GM13977 (cell line): ENCODE data around the gene MSANTD1.

Experiments
- DNase-seq: peaks from one replicate; pipeline ENCODE4 v3.0.0; 2012; ENCODE audit warnings: low spot score
- in situ Hi-C: fragments of 300-500 bp; cut with MboI; formaldehyde crosslinking; loops from one replicate; pipeline ENCODE4 v1.12.0; 2022; ENCODE audit warnings: low sequenced_read_pairs, low pct_unique_long_range_greater_than_20kb, mixed read lengths, inconsistent platforms; ENCODE audit not compliant: unreplicated experiment
- TF ChIP-seq, protein P1 (sequence below): IDR thresholded peaks from 2 replicates; pipeline ENCODE4 v1.5.1; 2012; ENCODE audit warnings: mild to moderate bottlenecking, control low read depth; ENCODE audit not compliant: insufficient read depth; ENCODE audit errors: extremely low read depth, missing control alignments

Gene MSANTD1

DNA sequence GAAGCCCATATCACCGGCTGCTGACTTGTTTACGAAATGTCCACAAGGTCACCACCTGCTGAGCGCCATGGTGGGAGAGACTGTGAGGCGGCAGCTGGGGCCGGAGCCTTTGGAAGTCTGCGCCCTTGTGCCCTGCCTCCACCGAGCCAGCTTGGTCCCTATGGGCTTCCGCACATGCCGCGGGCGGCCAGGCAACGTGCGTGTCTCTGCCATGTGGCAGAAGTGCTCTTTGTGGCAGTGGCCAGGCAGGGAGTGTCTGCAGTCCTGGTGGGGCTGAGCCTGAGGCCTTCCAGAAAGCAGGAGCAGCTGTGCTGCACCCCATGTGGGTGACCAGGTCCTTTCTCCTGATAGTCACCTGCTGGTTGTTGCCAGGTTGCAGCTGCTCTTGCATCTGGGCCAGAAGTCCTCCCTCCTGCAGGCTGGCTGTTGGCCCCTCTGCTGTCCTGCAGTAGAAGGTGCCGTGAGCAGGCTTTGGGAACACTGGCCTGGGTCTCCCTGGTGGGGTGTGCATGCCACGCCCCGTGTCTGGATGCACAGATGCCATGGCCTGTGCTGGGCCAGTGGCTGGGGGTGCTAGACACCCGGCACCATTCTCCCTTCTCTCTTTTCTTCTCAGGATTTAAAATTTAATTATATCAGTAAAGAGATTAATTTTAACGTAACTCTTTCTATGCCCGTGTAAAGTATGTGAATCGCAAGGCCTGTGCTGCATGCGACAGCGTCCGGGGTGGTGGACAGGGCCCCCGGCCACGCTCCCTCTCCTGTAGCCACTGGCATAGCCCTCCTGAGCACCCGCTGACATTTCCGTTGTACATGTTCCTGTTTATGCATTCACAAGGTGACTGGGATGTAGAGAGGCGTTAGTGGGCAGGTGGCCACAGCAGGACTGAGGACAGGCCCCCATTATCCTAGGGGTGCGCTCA, 8.7 kb upstream of the MSANTD1 start:
- TF ChIP-seq, protein P1, sequence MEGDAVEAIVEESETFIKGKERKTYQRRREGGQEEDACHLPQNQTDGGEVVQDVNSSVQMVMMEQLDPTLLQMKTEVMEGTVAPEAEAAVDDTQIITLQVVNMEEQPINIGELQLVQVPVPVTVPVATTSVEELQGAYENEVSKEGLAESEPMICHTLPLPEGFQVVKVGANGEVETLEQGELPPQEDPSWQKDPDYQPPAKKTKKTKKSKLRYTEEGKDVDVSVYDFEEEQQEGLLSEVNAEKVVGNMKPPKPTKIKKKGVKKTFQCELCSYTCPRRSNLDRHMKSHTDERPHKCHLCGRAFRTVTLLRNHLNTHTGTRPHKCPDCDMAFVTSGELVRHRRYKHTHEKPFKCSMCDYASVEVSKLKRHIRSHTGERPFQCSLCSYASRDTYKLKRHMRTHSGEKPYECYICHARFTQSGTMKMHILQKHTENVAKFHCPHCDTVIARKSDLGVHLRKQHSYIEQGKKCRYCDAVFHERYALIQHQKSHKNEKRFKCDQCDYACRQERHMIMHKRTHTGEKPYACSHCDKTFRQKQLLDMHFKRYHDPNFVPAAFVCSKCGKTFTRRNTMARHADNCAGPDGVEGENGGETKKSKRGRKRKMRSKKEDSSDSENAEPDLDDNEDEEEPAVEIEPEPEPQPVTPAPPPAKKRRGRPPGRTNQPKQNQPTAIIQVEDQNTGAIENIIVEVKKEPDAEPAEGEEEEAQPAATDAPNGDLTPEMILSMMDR = no peak
- no peak for DNase-seq
- in situ Hi-C loops = no loop called here

DNA sequence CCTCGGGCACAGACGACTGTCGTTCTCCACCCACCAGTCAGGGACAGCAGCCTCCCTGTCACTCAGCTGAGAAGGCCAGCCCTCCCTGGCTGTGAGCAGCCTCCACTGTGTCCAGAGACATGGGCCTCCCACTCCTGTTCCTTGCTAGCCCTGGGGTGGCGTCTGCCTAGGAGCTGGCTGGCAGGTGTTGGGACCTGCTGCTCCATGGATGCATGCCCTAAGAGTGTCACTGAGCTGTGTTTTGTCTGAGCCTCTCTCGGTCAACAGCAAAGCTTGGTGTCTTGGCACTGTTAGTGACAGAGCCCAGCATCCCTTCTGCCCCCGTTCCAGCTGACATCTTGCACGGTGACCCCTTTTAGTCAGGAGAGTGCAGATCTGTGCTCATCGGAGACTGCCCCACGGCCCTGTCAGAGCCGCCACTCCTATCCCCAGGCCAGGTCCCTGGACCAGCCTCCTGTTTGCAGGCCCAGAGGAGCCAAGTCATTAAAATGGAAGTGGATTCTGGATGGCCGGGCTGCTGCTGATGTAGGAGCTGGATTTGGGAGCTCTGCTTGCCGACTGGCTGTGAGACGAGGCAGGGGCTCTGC, 7.9 kb upstream of the MSANTD1 start:
- TF ChIP-seq, protein P1 = no peak
- in situ Hi-C loops = no loop called here
- no peak for DNase-seq

DNA sequence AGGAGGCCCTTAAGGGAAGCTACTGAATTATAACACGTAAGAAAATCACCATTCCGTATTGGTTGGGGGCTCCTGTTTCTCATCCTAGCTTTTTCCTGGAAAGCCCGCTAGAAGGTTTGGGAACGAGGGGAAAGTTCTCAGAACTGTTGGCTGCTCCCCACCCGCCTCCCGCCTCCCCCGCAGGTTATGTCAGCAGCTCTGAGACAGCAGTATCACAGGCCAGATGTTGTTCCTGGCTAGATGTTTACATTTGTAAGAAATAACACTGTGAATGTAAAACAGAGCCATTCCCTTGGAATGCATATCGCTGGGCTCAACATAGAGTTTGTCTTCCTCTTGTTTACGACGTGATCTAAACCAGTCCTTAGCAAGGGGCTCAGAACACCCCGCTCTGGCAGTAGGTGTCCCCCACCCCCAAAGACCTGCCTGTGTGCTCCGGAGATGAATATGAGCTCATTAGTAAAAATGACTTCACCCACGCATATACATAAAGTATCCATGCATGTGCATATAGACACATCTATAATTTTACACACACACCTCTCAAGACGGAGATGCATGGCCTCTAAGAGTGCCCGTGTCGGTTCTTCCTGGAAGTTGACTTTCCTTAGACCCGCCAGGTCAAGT, 6.9 kb upstream of the MSANTD1 start:
- TF ChIP-seq, protein P1 = no peak
- DNase-seq = no peak
- in situ Hi-C loops = no loop called here

DNA sequence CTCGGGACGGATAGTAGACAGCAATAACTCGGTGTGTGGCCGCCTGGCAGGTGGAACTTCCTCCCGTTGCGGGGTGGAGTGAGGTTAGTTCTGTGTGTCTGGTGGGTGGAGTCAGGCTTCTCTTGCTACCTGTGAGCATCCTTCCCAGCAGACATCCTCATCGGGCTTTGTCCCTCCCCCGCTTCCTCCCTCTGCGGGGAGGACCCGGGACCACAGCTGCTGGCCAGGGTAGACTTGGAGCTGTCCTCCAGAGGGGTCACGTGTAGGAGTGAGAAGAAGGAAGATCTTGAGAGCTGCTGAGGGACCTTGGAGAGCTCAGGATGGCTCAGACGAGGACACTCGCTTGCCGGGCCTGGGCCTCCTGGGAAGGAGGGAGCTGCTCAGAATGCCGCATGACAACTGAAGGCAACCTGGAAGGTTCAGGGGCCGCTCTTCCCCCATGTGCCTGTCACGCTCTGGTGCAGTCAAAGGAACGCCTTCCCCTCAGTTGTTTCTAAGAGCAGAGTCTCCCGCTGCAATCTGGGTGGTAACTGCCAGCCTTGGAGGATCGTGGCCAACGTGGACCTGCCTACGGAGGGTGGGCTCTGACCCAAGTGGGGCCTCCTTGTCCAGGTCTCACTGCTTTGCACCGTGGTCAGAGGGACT, 5.7 kb upstream of the MSANTD1 start:
- TF ChIP-seq, protein P1 = no peak
- in situ Hi-C loops = no loop called here
- DNase-seq = no peak

DNA sequence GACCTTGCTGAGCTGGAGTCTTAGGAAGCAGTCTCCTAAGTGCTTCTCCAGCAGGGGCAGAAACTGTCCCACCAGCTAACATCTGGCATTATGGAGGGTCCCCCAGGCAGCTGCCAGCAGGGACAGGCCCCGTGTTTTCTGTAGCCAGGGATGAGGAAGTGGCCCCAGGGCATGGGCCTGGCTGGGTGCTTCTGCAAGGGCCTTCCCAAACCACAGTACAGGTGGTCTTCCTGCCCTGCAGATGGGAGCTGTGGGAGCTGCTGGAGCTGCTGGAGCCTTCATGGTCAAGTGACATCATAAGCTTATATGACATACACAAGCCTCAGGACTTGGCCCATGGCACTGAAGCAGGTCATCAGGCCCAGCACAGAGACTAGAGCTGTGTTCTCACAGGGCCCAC, 5.0 kb upstream of the MSANTD1 start:
- no peak for DNase-seq
- TF ChIP-seq, protein P1 = no peak
- in situ Hi-C loops = no loop called here

DNA sequence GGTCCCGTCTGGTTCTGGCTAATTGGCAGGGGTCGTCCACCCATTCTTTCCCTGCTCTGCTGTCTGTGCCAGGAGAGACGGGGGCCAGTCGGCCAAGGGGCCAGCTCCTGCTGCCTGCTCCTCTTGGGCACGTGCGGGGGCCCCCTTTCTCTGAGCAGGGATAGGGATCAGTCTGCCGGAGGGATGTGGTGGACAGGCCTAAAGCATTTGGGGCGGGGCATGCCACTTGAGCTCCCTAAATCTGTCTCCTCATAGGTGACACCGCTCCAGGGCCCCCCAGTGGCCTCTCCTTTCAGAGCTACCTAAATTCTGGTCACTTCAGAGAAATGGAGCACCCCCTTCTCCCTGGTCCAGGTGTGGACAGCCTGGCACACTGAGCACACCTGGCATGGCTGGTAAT, 4.2 kb upstream of the MSANTD1 start:
- TF ChIP-seq, protein P1 = no peak
- in situ Hi-C loops = no loop called here
- no peak for DNase-seq
